Prostate gland (tissue), 2 donors: ENCODE measurements around the gene ATG7.

Experiments used
- CTCF ChIP-seq, 4 experiments: fragments of 200-600 bp in 2 of 4; fragments of 450-650 bp in 2 of 4; sonication (generic) in 2 of 4; IDR thresholded peaks; 1 replicate in 3 of 4; 2 replicates in 1 of 4; pipeline ENCODE4 v1.5.1; 2016 to 2019; ENCODE audit warnings: antibody characterized with exemption in 4 of 4, mild to moderate bottlenecking in 2 of 4, moderate library complexity in 2 of 4
- POLR2A ChIP-seq: fragments of 450-650 bp; IDR thresholded peaks from one replicate; pipeline ENCODE4 v1.6.1; 2016; ENCODE audit warnings: antibody characterized with exemption, mild to moderate bottlenecking

GRCh38 chr3:11535243-11535960, 263.2 kb downstream of the ATG7 start:
- TF ChIP-seq POLR2A: no peak
- no peak for TF ChIP-seq CTCF (IDR thresholded peaks at IDR 0.05)
